Stomach smooth muscle (tissue), 2 donors: ENCODE data around the gene PLCB2.

Experiments
- H3K27ac ChIP-seq: one replicate; pipeline ENCODE4 v1.7.0; 2013; ENCODE audit warnings: mild to moderate bottlenecking, low read length, inconsistent platforms
- H3K27me3 ChIP-seq, 2 donors: one replicate each; pipeline ENCODE4 v1.7.0; 2013; ENCODE audit warnings: low read length in 2 of 2; ENCODE audit not compliant: insufficient read depth in 2 of 2, control insufficient read depth in 1 of 2
- H3K36me3 ChIP-seq, 2 donors: one replicate each; pipeline ENCODE4 v1.7.0; 2013; ENCODE audit warnings: low read length in 2 of 2; ENCODE audit not compliant: control insufficient read depth in 2 of 2, insufficient read depth in 2 of 2
- H3K4me1 ChIP-seq: one replicate; pipeline ENCODE4 v1.7.0; 2013; ENCODE audit warnings: low read length; ENCODE audit not compliant: control insufficient read depth, insufficient read depth
- H3K4me3 ChIP-seq, 2 donors: one replicate each; pipeline ENCODE4 v1.7.0; 2013; ENCODE audit warnings: low read length in 2 of 2
- H3K9ac ChIP-seq, 2 donors: one replicate each; pipeline ENCODE4 v1.7.0; 2013; ENCODE audit warnings: low read length in 2 of 2, mild to moderate bottlenecking in 1 of 2
- H3K9me3 ChIP-seq, 2 donors: one replicate each; pipeline ENCODE4 v1.7.0; 2013; ENCODE audit warnings: low read length in 2 of 2; ENCODE audit not compliant: control insufficient read depth in 2 of 2
- donor health status: healthy.
- donor health status: Pancreatic carcinoma.

Gene PLCB2

GRCh38 chr15:40312370-40313158, 4.8 kb upstream of the PLCB2 start:
- no peak overlapping the region for H3K27ac ChIP-seq
- no peak overlapping the region for H3K4me3 ChIP-seq
- peaks cover 0 to 2% of the 10 kb centered on the region in 2 donors for H3K27me3 ChIP-seq
- H3K9ac ChIP-seq, result no peak overlapping the region
- H3K4me1 ChIP-seq, result peaks cover 9% of the 10 kb centered on the region
- H3K36me3 ChIP-seq, result no peaks in the 10 kb centered on the region
- no peaks in the 10 kb centered on the region for H3K9me3 ChIP-seq

GRCh38 chr15:40310993-40311392, 3.3 kb upstream of the PLCB2 start:
- Histone ChIP-seq H3K9ac (no peak overlapping the region), H3K36me3 (no peaks in the 10 kb centered on the region), H3K27me3 (no peaks in the 10 kb centered on the region), H3K27ac (no peak overlapping the region), H3K4me1 (peaks cover 18% of the 10 kb centered on the region), H3K4me3 (no peak overlapping the region), H3K9me3 (no peaks in the 10 kb centered on the region)

DNA sequence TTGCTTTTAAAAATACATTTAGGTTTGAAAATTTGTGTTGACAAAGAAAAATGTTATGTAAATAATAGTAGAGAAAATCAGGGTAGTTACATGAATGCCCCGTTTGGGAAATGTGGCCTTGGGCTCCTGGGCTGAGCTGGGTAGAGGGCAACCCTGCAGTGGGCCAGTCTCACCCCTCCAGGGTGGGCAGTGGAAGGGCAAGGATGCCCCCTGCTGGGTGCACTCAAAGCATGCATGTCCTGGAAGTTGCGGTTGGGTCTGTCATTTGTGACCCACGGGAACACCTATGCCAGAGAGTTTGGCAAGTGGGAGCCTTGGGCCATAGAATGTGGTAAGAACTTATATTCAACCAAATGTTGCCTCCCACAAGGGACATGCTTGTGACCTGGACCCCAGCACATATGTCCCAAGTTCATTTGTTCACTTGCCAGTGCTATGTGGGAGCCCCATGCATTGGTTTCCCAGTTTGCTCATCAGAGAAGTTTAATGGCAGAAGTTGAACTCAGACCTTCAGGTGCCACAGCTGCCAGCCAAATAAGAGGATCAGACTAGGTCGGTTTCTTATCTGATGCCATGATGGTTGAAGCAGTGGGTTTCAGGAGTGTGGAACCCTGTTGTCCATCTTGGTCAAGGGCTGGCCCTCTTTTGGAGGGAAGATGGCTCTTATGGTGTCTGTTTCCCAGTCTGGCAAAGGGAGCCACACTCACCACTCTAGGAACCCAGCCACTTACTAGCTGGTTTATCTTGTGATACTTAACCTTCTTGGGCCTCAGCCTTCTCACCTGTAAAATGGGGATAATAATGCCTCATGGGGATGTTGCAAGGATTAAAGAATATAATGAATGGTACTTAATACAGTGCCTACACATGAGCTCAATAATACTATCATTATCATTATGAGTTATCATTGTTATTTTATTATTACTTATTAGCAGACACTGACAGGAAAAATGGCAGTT, 2.5 kb upstream of the PLCB2 start:
- no peaks in the 10 kb centered on the region for H3K9me3 ChIP-seq
- no peak overlapping the region for H3K4me3 ChIP-seq
- H3K36me3 ChIP-seq, result no peaks in the 10 kb centered on the region
- H3K9ac ChIP-seq, result no peak overlapping the region
- H3K27ac ChIP-seq, result no peak overlapping the region
- H3K4me1 ChIP-seq, result peaks cover 18% of the 10 kb centered on the region
- no peaks in the 10 kb centered on the region for H3K27me3 ChIP-seq

GRCh38 chr15:40309344-40309862, 1.7 kb upstream of the PLCB2 start:
- no peak overlapping the region for H3K27ac ChIP-seq
- H3K36me3 ChIP-seq, result no peaks in the 10 kb centered on the region
- H3K27me3 ChIP-seq, result no peaks in the 10 kb centered on the region
- H3K9ac ChIP-seq, result no peak overlapping the region
- H3K9me3 ChIP-seq, result no peaks in the 10 kb centered on the region
- peaks cover 18% of the 10 kb centered on the region for H3K4me1 ChIP-seq
- H3K4me3 ChIP-seq, result no peak overlapping the region

DNA sequence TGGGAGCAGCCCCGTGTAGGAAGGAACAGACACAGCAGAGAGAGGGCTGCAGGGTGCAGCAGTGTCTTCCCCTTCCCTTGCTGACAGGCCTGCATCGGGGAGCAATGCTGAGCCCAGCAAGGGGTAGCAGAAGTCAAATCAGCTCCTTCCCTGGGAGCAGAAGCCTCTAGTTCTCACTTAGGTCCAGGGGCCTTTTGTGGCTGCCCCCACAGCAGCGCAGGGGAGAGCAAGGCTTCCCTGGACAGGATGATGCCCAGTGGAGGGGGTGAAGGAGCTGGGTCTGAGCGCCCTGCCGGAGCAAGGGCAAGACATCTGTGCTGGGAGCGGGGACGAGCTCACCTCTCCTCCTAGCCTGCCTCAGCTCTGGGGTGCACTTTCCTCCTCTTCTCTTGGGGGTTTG, 827 bp downstream of the PLCB2 start:
- Histone ChIP-seq H3K36me3 (no peaks in the 10 kb centered on the region), H3K4me3 (peak overlapping the region in 1 of 2 donors; percentile 44), H3K9ac (no peak overlapping the region), H3K9me3 (no peaks in the 10 kb centered on the region), H3K27ac (no peak overlapping the region), H3K4me1 (peaks cover 18% of the 10 kb centered on the region), H3K27me3 (no peaks in the 10 kb centered on the region)

GRCh38 chr15:40306371-40306770, 1.4 kb downstream of the PLCB2 start:
- Histone ChIP-seq H3K27me3 (no peaks in the 10 kb centered on the region), H3K36me3 (no peaks in the 10 kb centered on the region), H3K9ac (no peak overlapping the region), H3K9me3 (no peaks in the 10 kb centered on the region), H3K4me3 (peak overlapping the region in 1 of 2 donors; percentile 44), H3K27ac (no peak overlapping the region), H3K4me1 (peaks cover 18% of the 10 kb centered on the region)

DNA sequence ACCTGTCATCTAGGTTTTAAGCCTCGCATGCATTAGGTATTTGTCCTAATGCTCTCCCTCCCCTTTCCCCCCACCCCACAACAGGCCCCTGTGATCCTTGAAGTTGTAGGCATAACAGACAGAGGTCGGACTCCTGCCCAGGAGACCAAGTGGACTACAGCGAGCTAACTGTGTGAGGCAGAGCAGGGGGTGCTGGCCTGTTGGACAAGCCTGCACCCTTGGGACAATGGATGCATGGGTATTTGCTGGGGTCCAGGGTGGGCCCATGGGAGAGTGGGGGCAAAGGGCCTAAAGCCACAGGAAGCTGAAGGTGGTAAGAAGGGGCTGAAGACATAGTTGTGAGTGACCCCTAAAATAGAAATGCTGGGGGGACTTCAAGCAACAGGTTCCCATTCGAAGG, 2.5 kb downstream of the PLCB2 start:
- peaks cover 18% of the 10 kb centered on the region for H3K4me1 ChIP-seq
- H3K4me3 ChIP-seq, result no peak overlapping the region
- peaks cover 0 to 6% of the 10 kb centered on the region in 2 donors for H3K9me3 ChIP-seq

GRCh38 chr15:40303576-40303975, 4.2 kb downstream of the PLCB2 start:
- no peak overlapping the region for H3K27ac ChIP-seq
- no peaks in the 10 kb centered on the region for H3K27me3 ChIP-seq
- H3K4me1 ChIP-seq, result peaks cover 14% of the 10 kb centered on the region
- no peak overlapping the region for H3K4me3 ChIP-seq
- H3K36me3 ChIP-seq, result no peaks in the 10 kb centered on the region
- H3K9me3 ChIP-seq, result peaks cover 0 to 6% of the 10 kb centered on the region in 2 donors
- H3K9ac ChIP-seq, result no peak overlapping the region

More for the DNA sequence above, 2.5 kb downstream of the PLCB2 start:
- Histone ChIP-seq H3K36me3 (no peaks in the 10 kb centered on the region), H3K9ac (no peak overlapping the region), H3K27ac (no peak overlapping the region), H3K27me3 (no peaks in the 10 kb centered on the region)

DNA sequence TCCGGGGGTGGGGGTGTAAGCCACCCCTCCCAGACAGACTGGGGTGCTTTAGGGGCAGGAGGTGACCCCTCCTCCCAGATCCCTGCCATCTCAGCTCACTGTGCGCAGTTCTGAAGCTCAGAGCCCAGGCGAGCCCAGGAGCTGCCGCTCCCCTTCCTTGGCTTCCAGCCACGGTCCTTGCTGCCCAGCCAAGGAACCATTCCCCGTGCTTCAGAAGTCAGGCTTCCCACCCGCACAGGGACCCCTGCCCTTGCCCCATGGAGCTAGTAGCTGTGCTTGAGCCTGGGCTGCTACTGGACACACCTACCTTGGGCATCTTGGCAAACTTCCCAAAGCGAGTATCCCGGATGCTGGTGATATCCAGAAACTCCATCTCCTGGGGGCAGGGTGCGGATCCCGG, 4.8 kb downstream of the PLCB2 start:
- Histone ChIP-seq H3K36me3 (no peaks in the 10 kb centered on the region), H3K4me3 (no peak overlapping the region), H3K4me1 (peaks cover 13% of the 10 kb centered on the region), H3K9me3 (peaks cover 0 to 6% of the 10 kb centered on the region in 2 donors), H3K27me3 (no peaks in the 10 kb centered on the region), H3K9ac (no peak overlapping the region), H3K27ac (no peak overlapping the region)

- no peak overlapping the region for H3K27ac ChIP-seq
- no peaks in the 10 kb centered on the region for H3K27me3 ChIP-seq
- H3K36me3 ChIP-seq, result no peaks in the 10 kb centered on the region
- H3K4me3 ChIP-seq, result no peak overlapping the region
- peaks cover 0 to 6% of the 10 kb centered on the region in 2 donors for H3K9me3 ChIP-seq
- H3K4me1 ChIP-seq, result peaks cover 8% of the 10 kb centered on the region
- no peak overlapping the region for H3K9ac ChIP-seq
These were observed 5.3 kb downstream of the PLCB2 start for GRCh38 chr15:40302288-40302886.
